Hindlimb muscle (tissue), 1 donor: ENCODE measurements around the gene ITPR2. TPM values are rescaled to one million over a fixed set of nuclear protein-coding genes. Genes with fewer than 3 reads are reported as not detected.

Experiments used
- DNase-seq: peaks from one replicate; pipeline ENCODE4 v3.0.0-alpha.2; 2013
- polyA plus RNA-seq: library from polyadenylated mRNA; unstranded; fragments of 120-200 nt; gene quantifications from one replicate; pipeline ENCODE4 v1.2.1, GENCODE V29; 2013; ENCODE audit not compliant: insufficient read length

The ITPR2 gene
- polyA plus RNA-seq, 1 donor, result 3.8 TPM

- no peak for DNase-seq
Measured at GRCh38 chr12:26379777-26380467, 453.1 kb downstream of the ITPR2 start.

DNA sequence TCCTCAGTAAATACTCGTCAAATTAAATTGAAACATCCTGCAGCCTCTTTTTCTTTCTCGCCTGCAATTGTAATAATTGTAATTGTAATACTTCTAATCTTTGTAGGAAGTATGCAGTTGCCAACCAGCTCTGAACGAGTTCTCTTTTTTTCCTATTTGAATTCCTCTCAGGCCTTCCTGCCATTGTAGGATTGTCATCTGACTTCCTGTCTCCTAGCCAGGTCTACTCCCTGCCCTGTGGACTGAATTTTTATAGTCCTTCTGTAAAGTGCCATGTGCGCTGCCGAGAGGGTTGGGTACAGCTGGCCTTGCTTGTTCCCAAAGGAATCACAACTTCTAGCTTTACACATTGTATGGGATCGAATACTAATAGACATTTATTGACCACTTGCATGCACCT lies 454.3 kb downstream of the ITPR2 start:
- no peak for DNase-seq

GRCh38 chr12:26374934-26375680 lies 457.9 kb downstream of the ITPR2 start:
- DNase-seq, result no peak

GRCh38 chr12:26373606-26374495 lies 459.1 kb downstream of the ITPR2 start:
- DNase-seq, result no peak

DNA sequence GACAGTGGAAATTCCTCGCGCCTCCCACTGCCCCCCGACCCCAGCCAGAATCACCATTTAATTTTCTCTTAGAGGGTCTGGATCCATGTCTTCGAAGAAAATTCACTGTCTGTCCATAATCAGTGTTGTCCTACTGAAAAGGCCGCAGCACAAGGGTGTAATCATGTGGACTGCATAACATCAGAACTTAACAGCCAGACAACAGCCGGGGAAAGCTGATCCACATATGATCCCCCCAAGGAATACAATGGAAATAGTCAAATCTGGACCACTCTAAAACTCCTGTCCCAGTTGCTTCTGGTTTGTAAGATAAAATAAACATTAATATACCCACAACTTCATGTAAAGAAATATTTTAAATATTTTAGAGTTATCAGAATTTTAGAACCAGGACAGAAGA lies 460.1 kb downstream of the ITPR2 start:
- DNase-seq, result no peak

DNA sequence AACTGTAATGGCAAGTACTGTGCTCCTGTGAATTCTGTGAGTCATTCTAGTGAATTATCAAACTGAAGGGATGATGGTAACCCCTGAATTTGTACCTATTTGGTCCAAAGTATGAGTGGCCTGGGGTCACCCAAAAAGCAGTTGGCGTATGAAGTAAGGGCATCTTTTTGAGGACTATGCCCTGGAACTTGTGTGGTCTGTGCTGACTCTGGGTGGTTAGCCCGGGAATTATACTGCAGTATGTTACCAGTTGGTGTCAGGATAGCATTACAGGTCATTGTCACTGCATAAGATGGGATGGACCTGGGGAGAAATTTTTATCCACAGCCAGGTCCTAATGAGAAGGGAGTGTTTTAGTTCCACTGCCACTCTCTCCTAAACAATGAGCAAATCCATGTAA lies 462.9 kb downstream of the ITPR2 start:
- DNase-seq, result no peak

- no peak for DNase-seq
Measured at GRCh38 chr12:26369588-26369987, 463.4 kb downstream of the ITPR2 start.

GRCh38 chr12:26367991-26368730 lies 464.8 kb downstream of the ITPR2 start:
- no peak for DNase-seq

DNA sequence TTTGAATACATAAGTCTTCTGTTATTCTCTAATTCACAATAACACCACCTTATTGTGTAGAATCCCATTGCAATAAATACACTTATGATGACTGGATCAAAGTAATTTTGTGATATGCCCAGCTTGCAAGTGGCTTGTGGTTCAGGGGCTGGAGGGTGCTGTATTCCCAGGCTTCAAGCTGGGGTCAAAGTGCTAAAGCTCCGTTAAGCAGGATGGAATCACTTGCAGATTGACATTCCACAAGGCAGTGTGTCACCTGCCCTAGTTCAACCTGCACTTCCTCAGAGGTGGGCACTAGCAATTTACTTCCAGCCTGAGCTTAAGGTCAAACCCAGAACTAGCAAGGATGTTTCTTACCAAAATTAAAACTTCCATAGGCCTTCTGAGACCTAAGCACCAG lies 471.0 kb downstream of the ITPR2 start:
- no peak for DNase-seq

DNA sequence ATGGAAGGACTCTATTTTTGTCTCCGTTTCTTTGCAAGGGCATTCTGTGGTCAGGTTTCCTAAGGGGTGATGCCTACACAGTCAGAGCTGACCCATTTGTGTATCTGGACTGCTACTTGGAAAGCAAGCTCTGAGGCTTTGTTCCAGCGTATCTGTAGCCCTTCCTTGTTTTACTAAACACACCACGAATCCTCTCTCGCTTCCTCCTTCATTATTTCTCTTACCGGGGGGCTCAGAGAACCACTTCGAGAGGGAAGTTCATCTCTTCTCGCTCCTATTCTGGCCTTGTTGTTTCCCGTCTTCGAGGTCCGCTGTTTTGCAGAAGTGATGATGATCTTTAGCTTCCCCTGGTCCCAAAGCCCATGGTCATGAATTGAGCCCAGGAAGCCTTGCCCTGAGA lies 472.9 kb downstream of the ITPR2 start:
- DNase-seq, result no peak

DNA sequence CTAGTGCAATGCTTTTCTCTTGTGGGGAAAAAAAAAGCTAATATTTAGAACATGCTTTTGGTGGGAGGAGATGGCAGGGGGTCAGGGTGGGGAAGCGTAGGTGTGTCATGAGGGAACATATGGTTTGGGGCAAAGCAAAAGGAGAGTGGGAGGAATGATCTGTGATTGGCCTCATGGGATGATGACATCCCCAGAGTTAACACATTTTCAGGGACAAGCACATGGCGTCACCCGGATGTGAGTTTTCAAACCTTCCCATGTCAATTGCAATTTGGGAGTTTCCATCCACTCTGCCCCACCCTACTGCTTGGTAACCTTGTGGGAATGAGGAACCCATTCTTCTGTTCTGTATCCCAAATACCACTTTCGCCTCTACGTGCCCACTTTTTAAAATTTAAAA lies 473.4 kb downstream of the ITPR2 start:
- no peak for DNase-seq

DNA sequence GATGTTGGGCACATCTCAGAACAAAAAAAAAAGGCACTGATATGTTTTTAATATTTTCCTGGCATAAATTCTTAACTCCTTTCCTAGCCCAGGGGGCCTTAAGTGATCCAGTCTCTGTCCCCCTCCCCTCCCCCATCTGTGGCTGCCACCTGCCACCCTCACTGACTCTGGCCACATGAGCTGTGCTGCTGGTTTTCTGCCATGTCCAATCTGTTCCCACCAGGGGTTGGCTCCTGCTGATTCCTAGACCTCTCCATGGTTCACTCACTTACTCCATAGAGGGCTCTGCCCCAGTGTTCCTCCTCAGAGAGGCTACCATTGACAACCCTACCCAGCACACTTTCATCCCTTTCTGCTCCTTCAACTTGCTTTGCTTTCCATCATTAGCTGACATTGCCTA lies 474.3 kb downstream of the ITPR2 start:
- no peak for DNase-seq

GRCh38 chr12:26347300-26347699 lies 485.7 kb downstream of the ITPR2 start:
- DNase-seq, result no peak

DNA sequence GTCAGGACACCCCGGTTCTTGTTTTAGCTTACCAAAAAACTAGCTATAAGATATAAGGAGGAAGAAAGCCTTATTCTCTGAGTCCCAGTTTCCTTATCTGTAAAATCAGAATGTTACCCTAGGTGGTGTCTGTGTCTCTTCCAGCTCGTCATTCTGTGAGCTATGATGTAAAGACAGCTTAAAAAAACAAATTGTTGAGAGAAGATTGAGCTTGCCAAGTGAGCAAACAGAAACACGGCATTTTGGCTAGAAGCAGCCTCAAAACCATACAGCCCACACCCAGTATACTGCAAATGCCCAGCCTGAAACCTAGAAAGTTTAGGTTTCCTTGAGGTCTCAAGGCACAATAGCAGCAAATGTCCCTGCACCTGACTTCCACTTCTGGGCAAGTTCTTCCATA lies 486.3 kb downstream of the ITPR2 start:
- DNase-seq, result no peak

DNA sequence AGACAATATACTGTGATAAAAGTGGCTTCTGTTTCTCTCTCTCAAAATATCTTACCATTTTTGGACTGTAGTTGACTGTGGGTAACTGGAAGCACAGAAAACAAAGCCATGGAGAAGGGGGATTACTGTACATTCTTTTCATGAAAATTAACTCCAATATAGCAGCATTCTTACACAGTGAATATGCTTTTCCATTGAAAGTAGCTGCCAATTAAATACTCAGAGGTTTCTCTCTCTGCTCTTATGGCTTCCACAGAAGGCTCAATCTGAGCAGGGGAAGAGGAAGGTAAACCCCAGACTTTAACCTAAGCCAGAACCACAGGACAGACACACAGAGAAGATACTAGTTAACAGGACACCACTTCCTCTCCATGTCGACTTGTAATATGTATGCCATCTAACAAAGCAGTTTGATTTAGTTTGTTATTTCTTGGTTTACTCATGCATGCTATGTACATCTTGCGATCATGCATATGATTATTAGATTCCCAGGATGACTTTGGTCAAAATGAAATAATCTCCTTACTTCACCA lies 487.5 kb downstream of the ITPR2 start:
- DNase-seq, result no peak

GRCh38 chr12:26341491-26341890 lies 491.5 kb downstream of the ITPR2 start:
- no peak for DNase-seq

GRCh38 chr12:26340649-26341048 lies 492.3 kb downstream of the ITPR2 start:
- DNase-seq, result no peak

DNA sequence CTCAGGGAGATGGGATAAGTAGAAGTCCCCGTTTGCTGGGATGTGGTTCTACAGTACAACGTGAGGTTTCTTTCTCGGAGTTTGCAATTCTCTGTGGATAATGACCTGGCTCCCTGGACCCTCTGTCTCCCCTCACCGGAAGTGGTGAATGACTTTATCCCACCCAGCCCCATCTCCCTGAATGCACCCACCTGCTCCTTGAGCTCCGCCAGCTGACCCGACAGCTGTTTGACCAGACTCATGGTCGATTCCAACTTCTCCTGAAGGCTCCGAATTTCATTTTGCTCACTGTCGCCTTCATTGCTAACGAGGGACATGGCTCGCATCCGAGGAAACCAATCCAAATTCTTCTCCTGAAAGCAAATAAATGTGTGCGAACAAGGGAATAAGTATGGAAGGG lies 493.0 kb downstream of the ITPR2 start:
- no peak for DNase-seq

DNA sequence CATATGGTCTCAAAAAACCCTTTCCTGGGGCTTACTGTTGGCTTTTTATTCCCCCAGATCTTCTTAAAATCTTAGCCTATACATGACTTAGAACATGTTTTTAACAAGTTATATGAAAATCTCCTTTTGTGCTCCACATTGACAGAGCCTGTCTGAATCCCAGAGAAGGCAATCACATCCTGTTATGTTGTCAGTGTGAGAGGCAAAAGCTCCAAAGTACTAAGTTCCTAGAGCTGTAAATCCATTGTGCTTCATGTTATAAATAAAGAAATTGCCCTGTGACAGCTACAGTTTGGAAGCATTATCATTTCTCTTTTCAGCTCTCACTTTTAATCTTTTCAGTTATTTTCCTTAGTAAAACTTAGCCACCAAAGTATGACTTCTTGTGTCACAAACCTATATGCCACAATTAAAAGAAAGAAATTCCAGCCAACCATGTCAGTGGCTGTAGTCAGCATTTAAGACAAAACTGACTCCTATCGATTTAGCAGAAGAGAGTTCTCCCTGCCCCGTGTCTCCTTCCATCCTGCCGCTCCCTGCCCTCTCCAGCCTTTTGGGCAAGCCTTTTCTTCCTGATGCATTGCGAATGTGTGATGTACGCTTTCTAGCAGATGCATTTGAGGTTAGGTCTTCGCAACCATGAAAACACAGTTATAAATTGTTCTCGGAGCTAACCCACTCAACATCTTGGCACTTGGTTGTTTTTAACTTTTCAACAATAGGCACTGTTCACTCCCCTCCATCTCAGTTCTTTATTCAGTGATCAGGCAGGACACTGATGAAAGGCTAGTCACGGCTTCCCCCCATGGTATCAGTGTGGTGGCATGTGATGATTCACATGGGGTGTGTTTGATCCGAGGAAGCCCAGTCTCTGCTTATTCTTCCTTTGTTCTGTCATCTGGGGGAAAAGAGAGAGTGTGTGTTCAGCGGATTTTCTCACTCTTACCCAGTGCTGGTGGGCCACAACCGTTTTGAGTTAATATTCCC lies 494.1 kb downstream of the ITPR2 start:
- no peak for DNase-seq

DNA sequence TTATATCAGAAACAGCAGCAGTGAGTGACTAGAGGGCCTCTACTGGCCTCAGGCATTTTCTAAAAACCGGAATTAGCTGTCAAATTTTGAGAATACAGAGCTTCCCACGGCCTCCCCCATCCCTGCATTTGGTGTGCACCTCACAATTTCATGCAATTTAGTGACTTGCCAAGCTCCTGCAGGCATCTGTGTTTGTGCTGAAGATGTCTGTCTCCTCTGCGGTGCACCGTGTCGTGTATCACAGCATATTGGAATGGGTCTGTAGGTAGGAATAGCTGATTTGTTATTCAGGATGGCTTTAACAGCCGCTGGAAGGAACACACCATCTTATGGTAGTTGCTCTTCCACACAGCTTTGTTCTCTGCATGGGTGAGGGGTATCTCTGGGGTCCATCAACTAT lies 497.3 kb downstream of the ITPR2 start:
- DNase-seq, result no peak

GRCh38 chr12:26334621-26335124 lies 498.3 kb downstream of the ITPR2 start:
- DNase-seq, result no peak
